CD4-positive, CD25-positive, alpha-beta regulatory T cell (primary cell): ENCODE results near the gene ANO1. TPM values are rescaled to one million over a fixed set of nuclear protein-coding genes. Genes with fewer than 3 reads are reported as not detected.

Source experiments
- ATAC-seq, 2 donors: fragments of 150-1000 bp; cut with Tn5 transposase; one replicate each; pipeline ENCODE4 v1.10.0; 2021; ENCODE audit warnings: low read depth in 2 of 2, moderate number of reproducible peaks in 2 of 2, moderate library complexity in 1 of 2
- DNase-seq, 3 donors: peaks; one replicate each; pipeline versions ENCODE4 v3.0.0 to v3.0.0-alpha.2; 2012 to 2022; ENCODE audit warnings: mixed read lengths in 1 of 3
- H3K27ac ChIP-seq: one replicate; pipeline ENCODE4 v1.7.0; 2013; ENCODE audit warnings: mild to moderate bottlenecking, low read length; ENCODE audit not compliant: insufficient read depth, poor library complexity, severe bottlenecking
- H3K27me3 ChIP-seq: one replicate; pipeline ENCODE4 v1.7.0; 2013; ENCODE audit warnings: low read length; ENCODE audit not compliant: control insufficient read depth, insufficient read depth
- H3K36me3 ChIP-seq: one replicate; pipeline ENCODE4 v1.7.0; 2013; ENCODE audit warnings: mild to moderate bottlenecking, low read length, moderate library complexity; ENCODE audit not compliant: control insufficient read depth, insufficient read depth
- H3K4me1 ChIP-seq: 2 replicates; pipeline ENCODE4 v1.7.0; 2013; ENCODE audit warnings: mild to moderate bottlenecking, low read length; ENCODE audit not compliant: insufficient read depth, control insufficient read depth, poor library complexity, severe bottlenecking
- H3K4me3 ChIP-seq: one replicate; pipeline ENCODE4 v1.7.0; 2013; ENCODE audit warnings: low read depth, mild to moderate bottlenecking, low read length, moderate library complexity
- H3K9me3 ChIP-seq, 2 experiments: 1 replicate in 1 of 2; 2 replicates in 1 of 2; pipeline ENCODE4 v1.7.0; 2013; ENCODE audit warnings: low read length in 2 of 2, mild to moderate bottlenecking in 1 of 2, moderate library complexity in 1 of 2; ENCODE audit not compliant: control insufficient read depth in 2 of 2
- H3K27ac Mint-ChIP-seq, 3 donors: one replicate each; pipeline ENCODE4 v1.8.0; 2020 to 2022; ENCODE audit warnings: mild to moderate bottlenecking in 3 of 3, mixed read lengths in 3 of 3, moderate library complexity in 2 of 3
- H3K27me3 Mint-ChIP-seq: one replicate; pipeline ENCODE4 v1.8.0; 2022; ENCODE audit warnings: mild to moderate bottlenecking, mixed read lengths
- H3K36me3 Mint-ChIP-seq: one replicate; pipeline ENCODE4 v1.8.0; 2020; ENCODE audit warnings: mixed read lengths
- H3K4me1 Mint-ChIP-seq, 4 donors: one replicate each; pipeline ENCODE4 v1.8.0; 2020 to 2022; ENCODE audit warnings: mixed read lengths in 4 of 4, mild to moderate bottlenecking in 1 of 4
- H3K4me3 Mint-ChIP-seq, 4 donors: one replicate each; pipeline ENCODE4 v1.8.0; 2020 to 2022; ENCODE audit warnings: mild to moderate bottlenecking in 4 of 4, mixed read lengths in 4 of 4, moderate library complexity in 3 of 4
- H3K9me3 Mint-ChIP-seq, 7 donors: one replicate each; pipeline ENCODE4 v1.8.0; 2020 to 2022; ENCODE audit warnings: mixed read lengths in 7 of 7, mild to moderate bottlenecking in 3 of 7, moderate library complexity in 2 of 7
- polyA plus RNA-seq, 4 donors: library from polyadenylated mRNA; unstranded; fragments of 300-500 nt; fragmentation: Illumina TruSeq; gene quantifications; one replicate each; pipeline ENCODE4 v1.2.3, GENCODE V29; 2021
- total RNA-seq: library from RNA; stranded (reverse); gene quantifications from one replicate; pipeline ENCODE4 v1.2.3, GENCODE V29; 2022

ANO1 gene
- total and polyA plus RNA-seq, 5 donors from 2014 or later = not detected

DNA sequence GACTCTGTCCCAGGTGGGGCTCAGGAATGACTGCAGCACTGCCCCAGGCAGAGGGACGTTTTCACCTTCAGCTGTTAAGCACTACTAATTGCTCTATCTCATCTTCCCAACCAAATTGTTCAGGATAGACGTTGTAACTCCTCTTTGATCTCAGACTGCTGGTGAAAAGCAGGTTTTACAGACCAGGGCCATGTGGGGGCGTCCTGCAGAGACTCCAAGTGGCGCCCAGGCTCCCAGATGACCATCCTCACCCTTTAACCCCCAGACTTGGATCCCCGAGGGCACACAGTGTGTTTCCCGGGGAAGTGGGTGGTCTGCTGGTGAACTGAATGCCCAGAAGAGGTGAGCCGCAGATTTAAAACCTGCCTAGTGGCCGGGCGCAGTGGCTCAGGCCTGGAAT, 148.8 kb downstream of the ANO1 start:
- H3K27me3 ChIP-seq = no peaks in the 10 kb centered on the region
- Mint-ChIP-seq H3K27ac (no peak overlapping the region), H3K4me3 (no peak overlapping the region), H3K9me3 (peaks cover 0 to 1% (median 0%) of the 10 kb centered on the region in 7 donors), H3K27me3 (peaks cover 27% of the 10 kb centered on the region), H3K36me3 (no peaks in the 10 kb centered on the region), H3K4me1 (no peaks in the 10 kb centered on the region)
- H3K27ac ChIP-seq = no peak overlapping the region
- no peaks in the 10 kb centered on the region for H3K36me3 ChIP-seq
- H3K9me3 ChIP-seq = no peaks in the 10 kb centered on the region
- no peak for ATAC-seq
- no peak overlapping the region for H3K4me3 ChIP-seq
- no peaks in the 10 kb centered on the region for H3K4me1 ChIP-seq
- no peak for DNase-seq

- Histone ChIP-seq H3K4me3 (no peak overlapping the region), H3K27ac (no peak overlapping the region), H3K36me3 (no peaks in the 10 kb centered on the region), H3K4me1 (no peaks in the 10 kb centered on the region), H3K27me3 (no peaks in the 10 kb centered on the region), H3K9me3 (peaks cover 0 to 2% of the 10 kb centered on the region in 2 experiments)
- H3K27ac Mint-ChIP-seq = no peak overlapping the region
- no peak overlapping the region for H3K4me3 Mint-ChIP-seq
- peaks cover 15% of the 10 kb centered on the region for H3K27me3 Mint-ChIP-seq
- DNase-seq (no peak), ATAC-seq (no peak)
- H3K9me3 Mint-ChIP-seq = peaks cover 0 to 1% (median 0%) of the 10 kb centered on the region in 7 donors
- no peaks in the 10 kb centered on the region for H3K36me3 Mint-ChIP-seq
- H3K4me1 Mint-ChIP-seq = no peaks in the 10 kb centered on the region
These were observed 151.6 kb downstream of the ANO1 start for GRCh38 chr11:70229737-70230136.

GRCh38 chr11:70230151-70230839, 152.2 kb downstream of the ANO1 start:
- peaks cover 14% of the 10 kb centered on the region for H3K27me3 Mint-ChIP-seq
- peaks cover 0 to 1% (median 0%) of the 10 kb centered on the region in 7 donors for H3K9me3 Mint-ChIP-seq
- H3K27ac Mint-ChIP-seq = no peak overlapping the region

GRCh38 chr11:70230840-70231710, 153.0 kb downstream of the ANO1 start:
- H3K27ac Mint-ChIP-seq = no peak overlapping the region
- no peaks in the 10 kb centered on the region for H3K36me3 Mint-ChIP-seq
- Histone ChIP-seq H3K4me1 (no peaks in the 10 kb centered on the region), H3K27ac (no peak overlapping the region), H3K27me3 (no peaks in the 10 kb centered on the region), H3K4me3 (no peak overlapping the region), H3K9me3 (peaks cover 0 to 2% of the 10 kb centered on the region in 2 experiments), H3K36me3 (no peaks in the 10 kb centered on the region)
- H3K4me1 Mint-ChIP-seq = no peaks in the 10 kb centered on the region
- H3K9me3 Mint-ChIP-seq = peaks cover 0 to 1% (median 0%) of the 10 kb centered on the region in 7 donors
- ATAC-seq (no peak), DNase-seq (no peak)
- H3K27me3 Mint-ChIP-seq = peaks cover 14% of the 10 kb centered on the region
- no peak overlapping the region for H3K4me3 Mint-ChIP-seq

More at GRCh38 chr11:70230151-70230839, 152.2 kb downstream of the ANO1 start:
- no peaks in the 10 kb centered on the region for H3K4me1 Mint-ChIP-seq
- Histone ChIP-seq H3K9me3 (peaks cover 0 to 2% of the 10 kb centered on the region in 2 experiments), H3K4me3 (no peak overlapping the region), H3K27ac (no peak overlapping the region), H3K4me1 (no peaks in the 10 kb centered on the region), H3K36me3 (no peaks in the 10 kb centered on the region), H3K27me3 (no peaks in the 10 kb centered on the region)
- H3K4me3 Mint-ChIP-seq = no peak overlapping the region
- H3K36me3 Mint-ChIP-seq = no peaks in the 10 kb centered on the region
- no peak for ATAC-seq
- DNase-seq = no peak

- no peak for ATAC-seq
- no peaks in the 10 kb centered on the region for H3K4me1 Mint-ChIP-seq
- peaks cover 0 to 1% (median 0%) of the 10 kb centered on the region in 7 donors for H3K9me3 Mint-ChIP-seq
- DNase-seq = no peak
- no peak overlapping the region for H3K27ac ChIP-seq
- no peak overlapping the region for H3K27ac Mint-ChIP-seq
- H3K9me3 ChIP-seq = peaks cover 0 to 2% of the 10 kb centered on the region in 2 experiments
- H3K27me3 ChIP-seq = no peaks in the 10 kb centered on the region
- no peak overlapping the region for H3K4me3 ChIP-seq
- no peaks in the 10 kb centered on the region for H3K36me3 ChIP-seq
- H3K4me3 Mint-ChIP-seq = no peak overlapping the region
- no peaks in the 10 kb centered on the region for H3K36me3 Mint-ChIP-seq
- peaks cover 5% of the 10 kb centered on the region for H3K27me3 Mint-ChIP-seq
- no peaks in the 10 kb centered on the region for H3K4me1 ChIP-seq
These were observed 154.9 kb downstream of the ANO1 start for GRCh38 chr11:70233034-70233433.

DNA sequence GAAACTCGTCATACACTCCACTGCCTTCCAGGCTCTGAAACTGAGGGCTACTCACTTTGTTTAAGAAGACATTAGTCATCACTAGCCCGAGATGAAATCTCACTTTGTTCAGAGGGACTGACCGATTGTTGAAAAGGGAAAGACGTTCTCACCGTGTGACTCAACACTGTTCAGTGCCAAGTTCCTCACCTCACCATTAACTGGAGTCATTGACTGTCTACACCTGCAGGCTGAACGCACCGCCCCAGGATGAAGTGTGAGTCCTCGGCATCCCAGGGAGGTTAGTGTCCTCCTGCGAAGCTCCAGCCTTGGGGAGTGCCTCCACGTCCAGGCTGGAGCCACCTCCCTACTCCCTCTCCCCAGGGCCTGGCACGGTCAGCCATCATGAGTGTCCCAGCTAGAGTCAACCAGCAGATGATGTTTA, 155.4 kb downstream of the ANO1 start:
- Mint-ChIP-seq H3K4me1 (no peaks in the 10 kb centered on the region), H3K4me3 (no peak overlapping the region), H3K27me3 (peaks cover 4% of the 10 kb centered on the region), H3K36me3 (no peaks in the 10 kb centered on the region), H3K27ac (no peak overlapping the region), H3K9me3 (peaks cover 0 to 1% (median 0%) of the 10 kb centered on the region in 7 donors)
- H3K27me3 ChIP-seq = no peaks in the 10 kb centered on the region
- ATAC-seq = no peak
- DNase-seq = no peak
- no peaks in the 10 kb centered on the region for H3K4me1 ChIP-seq
- no peak overlapping the region for H3K4me3 ChIP-seq
- no peak overlapping the region for H3K27ac ChIP-seq
- no peaks in the 10 kb centered on the region for H3K36me3 ChIP-seq
- peaks cover 0 to 2% of the 10 kb centered on the region in 2 experiments for H3K9me3 ChIP-seq

GRCh38 chr11:70233962-70234361, 155.8 kb downstream of the ANO1 start:
- Mint-ChIP-seq H3K4me3 (no peak overlapping the region), H3K27ac (no peak overlapping the region), H3K36me3 (no peaks in the 10 kb centered on the region), H3K9me3 (peaks cover 0 to 1% (median 0%) of the 10 kb centered on the region in 7 donors), H3K4me1 (no peaks in the 10 kb centered on the region), H3K27me3 (peaks cover 4% of the 10 kb centered on the region)
- Histone ChIP-seq H3K27ac (no peak overlapping the region), H3K27me3 (no peaks in the 10 kb centered on the region), H3K4me1 (no peaks in the 10 kb centered on the region), H3K4me3 (no peak overlapping the region), H3K9me3 (peaks cover 0 to 2% of the 10 kb centered on the region in 2 experiments), H3K36me3 (no peaks in the 10 kb centered on the region)
- no peak for ATAC-seq
- no peak for DNase-seq
